ENCODE results near the gene EPHA8. TPM values are rescaled to one million over a fixed set of nuclear protein-coding genes. Genes with fewer than 3 reads are reported as not detected.

EPHA8 gene
- total and polyA plus RNA-seq, 2 of the 4 experiments (the other 2 are of a cell fraction) = not detected

DNA sequence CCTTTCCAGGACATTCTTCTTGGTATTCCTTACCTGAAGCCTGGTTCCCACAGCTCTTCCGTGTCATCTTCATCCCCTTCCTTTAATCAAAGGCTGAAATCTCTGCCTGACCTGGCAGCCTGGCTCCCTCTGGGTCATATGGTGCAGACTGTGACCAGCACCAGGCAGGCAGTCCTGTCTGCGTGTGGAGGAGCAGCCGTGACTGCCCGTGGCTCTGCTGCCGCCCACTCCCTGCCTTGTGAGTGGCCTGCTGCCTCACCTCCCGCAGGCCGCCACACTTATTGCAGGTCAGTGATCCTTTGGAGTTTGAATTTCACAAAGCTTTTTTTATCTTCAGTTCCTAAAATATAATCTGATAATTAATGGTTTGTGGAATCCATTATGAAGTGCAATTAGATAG lies 36.2 kb upstream of the EPHA8 start:
- BruUV-seq (replicated peaks) = no TSS peak
- 82% methylated on average over 2 of the region's 7 CpGs; no CpG with 5 or more reads in 1 of the 2 experiments for WGBS, 2 experiments (ENCODE audit: extremely low coverage in 2 of 2, insufficient read length in 1 of 2)

More for the DNA sequence above, 36.2 kb upstream of the EPHA8 start:
- Histone ChIP-seq H3K4ac (ENCODE audit: low read depth, low read length) (no peak overlapping the region), H3K4me1 (ENCODE audit: control insufficient read depth, insufficient read depth, low read length) (no peaks in the 10 kb centered on the region), H4K91ac (ENCODE audit: insufficient read depth, low read depth, low read length) (no peak overlapping the region), H3K4me3 (ENCODE audit: insufficient read depth, low read depth, low read length) (no peak overlapping the region), H3K56ac (ENCODE audit: extremely low read depth, insufficient read depth, low read length) (no peak overlapping the region), H2BK20ac (ENCODE audit: low read depth, low read length) (no peak overlapping the region), H3K27ac (ENCODE audit: insufficient read depth, low read length) (no peak overlapping the region), H4K5ac (ENCODE audit: low read depth, low read length) (no peak overlapping the region), H3K9me1 (ENCODE audit: insufficient read depth, low read length) (0 out of 2 replicates have a peak, but pooled peaks cover 5% of the 10 kb centered on the region), H2BK15ac (ENCODE audit: low read depth, low read length) (no peak overlapping the region), H3K27me3 (ENCODE audit: control insufficient read depth, insufficient read depth, low read length) (no peaks in the 10 kb centered on the region), H3K79me1 (ENCODE audit: low read depth in 1 of 2, low read length in 2 of 2) (no peaks in the 10 kb centered on the region), H4K8ac (ENCODE audit: low read depth in 2 of 2, low read length in 2 of 2) (no peak overlapping the region), H2AK9ac (replicated peaks; ENCODE audit: low read depth, low read length, poor library complexity) (no peak overlapping the region), H3K9ac (ENCODE audit: low read depth, low read length) (no peak overlapping the region), H3K9me3 (ENCODE audit: control insufficient read depth, insufficient read depth, low read length) (no peaks in the 10 kb centered on the region), H2AK5ac (ENCODE audit: low read depth, low read length) (no peak overlapping the region), H3K4me2 (ENCODE audit: low read depth, low read length) (no peak overlapping the region), H3K23ac (ENCODE audit: low read depth, low read length) (no peak overlapping the region), H3K14ac (replicated peaks; ENCODE audit: low read depth, low read length) (no peak overlapping the region), H3K36me3 (ENCODE audit: control insufficient read depth, insufficient read depth, low read length) (peaks cover 31% of the 10 kb centered on the region), H2BK120ac (ENCODE audit: low read depth, low read length) (no peak overlapping the region), H2BK5ac (ENCODE audit: low read depth, low read length, poor library complexity, severe bottlenecking) (no peak overlapping the region), H2AFZ (replicated peaks; ENCODE audit: low read length, poor library complexity) (no peak overlapping the region), H4K20me1 (ENCODE audit: insufficient read depth, low read length) (no peaks in the 10 kb centered on the region), H3K18ac (ENCODE audit: low read depth, low read length) (no peak overlapping the region)
- in situ Hi-C loops (cut with MboI; ENCODE audit: low sequenced_read_pairs) = no loop called here
- intact Hi-C loops (cut with micrococcal nuclease) = no loop called here
- dilution Hi-C loops (cut with HindIII; ENCODE audit: low sequenced_read_pairs, unreplicated experiment) = no loop called here
- TF ChIP-seq, protein P1, sequence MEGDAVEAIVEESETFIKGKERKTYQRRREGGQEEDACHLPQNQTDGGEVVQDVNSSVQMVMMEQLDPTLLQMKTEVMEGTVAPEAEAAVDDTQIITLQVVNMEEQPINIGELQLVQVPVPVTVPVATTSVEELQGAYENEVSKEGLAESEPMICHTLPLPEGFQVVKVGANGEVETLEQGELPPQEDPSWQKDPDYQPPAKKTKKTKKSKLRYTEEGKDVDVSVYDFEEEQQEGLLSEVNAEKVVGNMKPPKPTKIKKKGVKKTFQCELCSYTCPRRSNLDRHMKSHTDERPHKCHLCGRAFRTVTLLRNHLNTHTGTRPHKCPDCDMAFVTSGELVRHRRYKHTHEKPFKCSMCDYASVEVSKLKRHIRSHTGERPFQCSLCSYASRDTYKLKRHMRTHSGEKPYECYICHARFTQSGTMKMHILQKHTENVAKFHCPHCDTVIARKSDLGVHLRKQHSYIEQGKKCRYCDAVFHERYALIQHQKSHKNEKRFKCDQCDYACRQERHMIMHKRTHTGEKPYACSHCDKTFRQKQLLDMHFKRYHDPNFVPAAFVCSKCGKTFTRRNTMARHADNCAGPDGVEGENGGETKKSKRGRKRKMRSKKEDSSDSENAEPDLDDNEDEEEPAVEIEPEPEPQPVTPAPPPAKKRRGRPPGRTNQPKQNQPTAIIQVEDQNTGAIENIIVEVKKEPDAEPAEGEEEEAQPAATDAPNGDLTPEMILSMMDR (conservative IDR thresholded peaks at IDR 0.05; ENCODE audit: low read depth, low read length) = 0 out of 2 replicates have a peak, but pooled peaks have one; percentile 2
- TF ChIP-seq ELK1 (IDR thresholded peaks at IDR 0.05; ENCODE audit: borderline replicate concordance, low read depth, low read length) (no peak), RAD21 (IDR thresholded peaks at IDR 0.05; ENCODE audit: low read length) (no peak; the same call in 1 of the 2 replicates), FOS (IDR thresholded peaks at IDR 0.05; ENCODE audit: low read depth, low read length) (no peak)
- POLR2A ChIA-PET (ENCODE audit: unreplicated experiment) = no interaction called here
- CTCF ChIA-PET = no interaction called here
- ATAC-seq (ENCODE audit: low read depth) (no peak), DNase-seq (no peak)
